IMR-90 (cell line): Measurements from ENCODE around the gene GRID1. TPM values are rescaled to one million over a fixed set of nuclear protein-coding genes. Genes with fewer than 3 reads are reported as not detected.

ENCODE experiments used
- ATAC-seq: fragments of 200-7000 bp; cut with Tn5 transposase; 2 replicates; pipeline ENCODE4 v1.9.1; 2020; ENCODE audit warnings: low read depth, mild to moderate bottlenecking, moderate library complexity
- BruUV-seq: library from RNA; stranded (reverse); fragments of 400-500 nt; replicated peaks from 2 replicates; lab custom pipeline; 2021; lab: Mats Ljungman, UMichigan
- CTCF ChIA-PET: fragments of 300-600 bp; formaldehyde crosslinking; extraction: SDS; loops from one replicate; lab custom pipeline; 2021; ENCODE audit warnings: antibody characterized with exemption; lab: Yijun Ruan, JAX
- POLR2A ChIA-PET: fragments of 300-600 bp; sonication (Branson Sonifier 250); formaldehyde crosslinking; loops from one replicate; lab custom pipeline; 2022; ENCODE audit warnings: antibody characterized with exemption; ENCODE audit not compliant: unreplicated experiment; lab: Charles Lee
- DNase-seq: peaks from one replicate; pipeline ENCODE4 v3.0.0; 2013
- H2AFZ ChIP-seq: replicated peaks from 2 replicates; pipeline ENCODE3; 2013; ENCODE audit warnings: low read length, mild to moderate bottlenecking; ENCODE audit not compliant: poor library complexity
- H2AK5ac ChIP-seq: 2 replicates; pipeline ENCODE4 v1.6.1; 2013; ENCODE audit warnings: low read depth, low read length, inconsistent platforms
- H2AK9ac ChIP-seq: replicated peaks from 2 replicates; pipeline ENCODE3; 2013; ENCODE audit warnings: mild to moderate bottlenecking, low read depth, low read length, moderate library complexity; ENCODE audit not compliant: poor library complexity
- H2BK120ac ChIP-seq: 2 replicates; pipeline ENCODE4 v1.6.1; 2013; ENCODE audit warnings: low read depth, low read length, inconsistent platforms
- H2BK15ac ChIP-seq: 3 replicates; pipeline ENCODE4 v1.6.1; 2013; ENCODE audit warnings: low read depth, low read length, inconsistent platforms
- H2BK20ac ChIP-seq: 2 replicates; pipeline ENCODE4 v1.6.1; 2013; ENCODE audit warnings: low read depth, mild to moderate bottlenecking, inconsistent platforms, low read length, moderate library complexity
- H2BK5ac ChIP-seq: 2 replicates; pipeline ENCODE4 v1.6.1; 2013; ENCODE audit warnings: mild to moderate bottlenecking, low read depth, low read length, inconsistent platforms; ENCODE audit not compliant: poor library complexity, severe bottlenecking
- H3K14ac ChIP-seq: replicated peaks from 2 replicates; pipeline ENCODE4 v1.6.1; 2013; ENCODE audit warnings: low read depth, low read length, inconsistent platforms
- H3K18ac ChIP-seq: 2 replicates; pipeline ENCODE4 v1.6.1; 2013; ENCODE audit warnings: low read depth, low read length, control low read depth
- H3K23ac ChIP-seq: 2 replicates; pipeline ENCODE4 v1.6.1; 2013; ENCODE audit warnings: low read depth, low read length, inconsistent platforms
- H3K27ac ChIP-seq: 2 replicates; pipeline ENCODE4 v1.5.1; 2013; ENCODE audit warnings: mild to moderate bottlenecking, control low read depth, low read length; ENCODE audit not compliant: insufficient read depth
- H3K27me3 ChIP-seq: 2 replicates; pipeline ENCODE4 v1.6.1; 2013; ENCODE audit warnings: low read length; ENCODE audit not compliant: control insufficient read depth, insufficient read depth
- H3K36me3 ChIP-seq: 2 replicates; pipeline ENCODE4 v1.6.1; 2013; ENCODE audit warnings: low read length, mixed read lengths; ENCODE audit not compliant: control insufficient read depth, insufficient read depth
- H3K4ac ChIP-seq: 2 replicates; pipeline ENCODE4 v1.6.1; 2013; ENCODE audit warnings: low read depth, low read length, inconsistent platforms
- H3K4me1 ChIP-seq: 2 replicates; pipeline ENCODE4 v1.6.1; 2013; ENCODE audit warnings: low read length, mixed read lengths; ENCODE audit not compliant: control insufficient read depth, insufficient read depth
- H3K4me2 ChIP-seq: 2 replicates; pipeline ENCODE4 v1.6.1; 2013; ENCODE audit warnings: low read depth, mild to moderate bottlenecking, control low read depth, low read length, moderate library complexity
- H3K4me3 ChIP-seq: 2 replicates; pipeline ENCODE4 v1.5.1; 2013; ENCODE audit warnings: low read depth, mild to moderate bottlenecking, control low read depth, low read length, moderate library complexity; ENCODE audit not compliant: insufficient read depth
- H3K56ac ChIP-seq: 2 replicates; pipeline ENCODE4 v1.6.1; 2013; ENCODE audit warnings: low read length, inconsistent platforms; ENCODE audit not compliant: insufficient read depth; ENCODE audit errors: extremely low read depth
- H3K79me1 ChIP-seq, 2 experiments: 2 replicates each; pipeline ENCODE4 v1.6.1; 2013; ENCODE audit warnings: low read length in 2 of 2, inconsistent platforms in 1 of 2, low read depth in 1 of 2
- H3K9ac ChIP-seq: 2 replicates; pipeline ENCODE4 v1.6.1; 2013; ENCODE audit warnings: low read depth, low read length, control low read depth
- H3K9me1 ChIP-seq: 2 replicates; pipeline ENCODE4 v1.6.1; 2013; ENCODE audit warnings: low read length, inconsistent platforms; ENCODE audit not compliant: insufficient read depth
- H3K9me3 ChIP-seq: 2 replicates; pipeline ENCODE4 v1.6.1; 2013; ENCODE audit warnings: low read length; ENCODE audit not compliant: control insufficient read depth, insufficient read depth
- H4K20me1 ChIP-seq: 2 replicates; pipeline ENCODE4 v1.6.1; 2013; ENCODE audit warnings: low read length, inconsistent platforms; ENCODE audit not compliant: insufficient read depth
- H4K5ac ChIP-seq: 2 replicates; pipeline ENCODE4 v1.6.1; 2013; ENCODE audit warnings: mild to moderate bottlenecking, low read depth, low read length, control low read depth
- H4K8ac ChIP-seq, 2 experiments: 2 replicates each; pipeline ENCODE4 v1.6.1; 2013; ENCODE audit warnings: low read depth in 2 of 2, low read length in 2 of 2, control low read depth in 1 of 2, inconsistent platforms in 1 of 2
- H4K91ac ChIP-seq: 2 replicates; pipeline ENCODE4 v1.6.1; 2013; ENCODE audit warnings: low read depth, low read length, inconsistent platforms; ENCODE audit not compliant: insufficient read depth
- BHLHE40 ChIP-seq: fragments of 150-350 bp; IDR thresholded peaks from 2 replicates; pipeline ENCODE4 v1.6.1; 2016; ENCODE audit warnings: mild to moderate bottlenecking, low read depth, low read length
- CEBPB ChIP-seq: IDR thresholded peaks from 2 replicates; pipeline ENCODE4 v1.6.1; 2012; ENCODE audit warnings: low read depth, low read length, improper control_type of control experiment
- CHD1 ChIP-seq: IDR thresholded peaks from 2 replicates; pipeline ENCODE4 v1.6.1; 2012; ENCODE audit warnings: low read depth, low read length, improper control_type of control experiment
- CTCF ChIP-seq: conservative IDR thresholded peaks from 2 replicates; pipeline ENCODE4 v1.5.1; 2012; ENCODE audit warnings: mild to moderate bottlenecking, low read depth, low read length, improper control_type of control experiment
- ELK1 ChIP-seq: fragments of 150-350 bp; IDR thresholded peaks from 2 replicates; pipeline ENCODE4 v1.6.1; 2016; ENCODE audit warnings: low read depth, mild to moderate bottlenecking, low read length, moderate library complexity, borderline replicate concordance
- FOS ChIP-seq: fragments of 150-350 bp; IDR thresholded peaks from 2 replicates; pipeline ENCODE4 v1.6.1; 2016; ENCODE audit warnings: low read depth, low read length
- MAFK ChIP-seq: IDR thresholded peaks from 2 replicates; pipeline ENCODE4 v1.6.1; 2012; ENCODE audit warnings: low read depth, low read length, improper control_type of control experiment
- MAZ ChIP-seq: IDR thresholded peaks from 2 replicates; pipeline ENCODE4 v1.6.1; 2012; ENCODE audit warnings: low read depth, mild to moderate bottlenecking, low read length, improper control_type of control experiment, moderate library complexity, borderline replicate concordance
- MXI1 ChIP-seq: IDR thresholded peaks from 2 replicates; pipeline ENCODE4 v1.6.1; 2012; ENCODE audit warnings: low read depth, mild to moderate bottlenecking, low read length, moderate library complexity, borderline replicate concordance
- NFE2L2 ChIP-seq: fragments of 150-350 bp; IDR thresholded peaks from 2 replicates; pipeline ENCODE4 v1.6.1; 2016; ENCODE audit warnings: low read depth, mild to moderate bottlenecking, low read length
- POLR2A ChIP-seq: IDR thresholded peaks from 2 replicates; pipeline ENCODE4 v1.6.1; 2012; ENCODE audit warnings: mild to moderate bottlenecking, low read depth, low read length
- RAD21 ChIP-seq: IDR thresholded peaks from 2 replicates; pipeline ENCODE4 v1.6.1; 2012; ENCODE audit warnings: low read length, improper control_type of control experiment
- RCOR1 ChIP-seq: IDR thresholded peaks from 2 replicates; pipeline ENCODE4 v1.6.1; 2012; ENCODE audit warnings: mild to moderate bottlenecking, low read length, improper control_type of control experiment; ENCODE audit not compliant: insufficient replicate concordance
- RFX5 ChIP-seq: IDR thresholded peaks from 2 replicates; pipeline ENCODE4 v1.8.0; 2012; ENCODE audit warnings: low read depth, mild to moderate bottlenecking, low read length, moderate library complexity
- SMC3 ChIP-seq: fragments of 150-350 bp; IDR thresholded peaks from 2 replicates; pipeline ENCODE4 v1.6.1; 2016; ENCODE audit warnings: low read depth, mild to moderate bottlenecking, antibody characterized with exemption, low read length, moderate library complexity
- WGBS, 2 experiments: methylation state at CpG; one replicate each; pipeline versions ENCODE4 v1.1.5 to v1.1.7; 2013; ENCODE audit warnings: missing lambda C conversion rate in 2 of 2; ENCODE audit not compliant: insufficient read length in 1 of 2; ENCODE audit errors: extremely low coverage in 2 of 2; 5-methylcytosine and 5-hydroxymethylcytosine counted together
- dilution Hi-C: fragments of 300-500 bp; cut with HindIII; formaldehyde crosslinking; loops from one replicate; pipeline ENCODE4 v1.14.3; 2018; ENCODE audit warnings: low sequenced_read_pairs; ENCODE audit not compliant: unreplicated experiment
- in situ Hi-C: fragments of 300-500 bp; cut with MboI; formaldehyde crosslinking; loops from 3 replicates; pipeline ENCODE4 v1.14.3; 2019; ENCODE audit warnings: low sequenced_read_pairs, inconsistent platforms, mixed read lengths
- intact Hi-C: fragments of 100-400 bp; cut with micrococcal nuclease; formaldehyde crosslinking; loops from 2 replicates; pipeline ENCODE4 v1.10.0; 2022
- polyA plus RNA-seq, 3 experiments: library from polyadenylated mRNA; depleted of rRNA; stranded (reverse); fragments of >200 nt; gene quantifications; 2 replicates each; pipeline ENCODE4 v1.2.3, GENCODE V29; 2012; ENCODE audit warnings: low replicate concordance in 1 of 3
- total RNA-seq: library from RNA; depleted of rRNA; stranded (reverse); fragments of >200 nt; gene quantifications from 2 replicates; pipeline ENCODE4 v1.2.3, GENCODE V29; 2012
- TF ChIP-seq, protein P1 (sequence below): fragments of 150-350 bp; IDR thresholded peaks from 2 replicates; pipeline ENCODE4 v1.6.1; 2017; ENCODE audit warnings: mild to moderate bottlenecking, antibody characterized with exemption, low read length, low read depth

Gene GRID1
- total and polyA plus RNA-seq, 2 of the 4 experiments (the other 2 are of a cell fraction) = not detected

GRCh38 chr10:85570871-85571270, 795.7 kb downstream of the GRID1 start:
- no peak overlapping the region for H3K27ac ChIP-seq
- intact Hi-C loops (no loop called here), in situ Hi-C loops (no loop called here), dilution Hi-C loops (no loop called here)
- no peaks in the 10 kb centered on the region for H3K27me3 ChIP-seq
- no peaks in the 10 kb centered on the region for H3K9me1 ChIP-seq
- no peak overlapping the region for H2AK5ac ChIP-seq
- H3K4me3 ChIP-seq = no peak overlapping the region
- H2BK5ac ChIP-seq = no peak overlapping the region
- H3K4me2 ChIP-seq = no peak overlapping the region
- H2AFZ ChIP-seq = no peak overlapping the region
- no peak overlapping the region for H3K23ac ChIP-seq
- no peak overlapping the region for H2AK9ac ChIP-seq
- no peak overlapping the region for H4K5ac ChIP-seq
- H3K14ac ChIP-seq = no peak overlapping the region
- no peak overlapping the region for H3K4ac ChIP-seq
- no peak for TF ChIP-seq CTCF
- no peak for TF ChIP-seq CEBPB
- no peak for TF ChIP-seq RAD21
- no peak for TF ChIP-seq MAFK
- TF ChIP-seq RCOR1 = no peak
- TF ChIP-seq FOS = no peak
- no peak for TF ChIP-seq ELK1
- no peak for TF ChIP-seq MXI1
- TF ChIP-seq MAZ = no peak
- TF ChIP-seq NFE2L2 = no peak
- TF ChIP-seq CHD1 = no peak
- no peak for TF ChIP-seq RFX5
- no peak for TF ChIP-seq SMC3
- TF ChIP-seq BHLHE40 = no peak
- no peak for TF ChIP-seq POLR2A
- TF ChIP-seq, protein P1, sequence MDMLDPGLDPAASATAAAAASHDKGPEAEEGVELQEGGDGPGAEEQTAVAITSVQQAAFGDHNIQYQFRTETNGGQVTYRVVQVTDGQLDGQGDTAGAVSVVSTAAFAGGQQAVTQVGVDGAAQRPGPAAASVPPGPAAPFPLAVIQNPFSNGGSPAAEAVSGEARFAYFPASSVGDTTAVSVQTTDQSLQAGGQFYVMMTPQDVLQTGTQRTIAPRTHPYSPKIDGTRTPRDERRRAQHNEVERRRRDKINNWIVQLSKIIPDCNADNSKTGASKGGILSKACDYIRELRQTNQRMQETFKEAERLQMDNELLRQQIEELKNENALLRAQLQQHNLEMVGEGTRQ = no peak
- no peaks in the 10 kb centered on the region for H3K4me1 ChIP-seq
- WGBS, 2 experiments = no CpG with 5 or more reads among the region's 1 CpG
- no peak overlapping the region for H3K9ac ChIP-seq
- ATAC-seq (no peak), DNase-seq (no peak)
- H4K91ac ChIP-seq = no peak overlapping the region
- no peaks in the 10 kb centered on the region for H3K36me3 ChIP-seq
- H3K18ac ChIP-seq = no peak overlapping the region
- no peak overlapping the region for H3K56ac ChIP-seq
- H3K79me1 ChIP-seq = no peaks in the 10 kb centered on the region
- H2BK20ac ChIP-seq = no peak overlapping the region
- no peaks in the 10 kb centered on the region for H4K20me1 ChIP-seq
- POLR2A ChIA-PET = no interaction called here
- no peak overlapping the region for H4K8ac ChIP-seq
- H3K9me3 ChIP-seq = peaks cover 17% of the 10 kb centered on the region
- CTCF ChIA-PET = no interaction called here
- no peak overlapping the region for H2BK15ac ChIP-seq
- H2BK120ac ChIP-seq = no peak overlapping the region
- BruUV-seq = no TSS peak
